ENCODE results near the gene MYRIP. TPM values are rescaled to one million over a fixed set of nuclear protein-coding genes. Genes with fewer than 3 reads are reported as not detected.

MYRIP gene
- total RNA-seq, 2 donors from 2014 or later: 6.3 to 8.7 TPM

GRCh38 chr3:39900462-39901002, 91.1 kb downstream of the MYRIP start:
- no peak for TF ChIP-seq CTCF (IDR thresholded peaks at IDR 0.05)

GRCh38 chr3:39903253-39903652, 93.8 kb downstream of the MYRIP start:
- TF ChIP-seq CTCF (IDR thresholded peaks at IDR 0.05): no peak
- no peaks in the 10 kb centered on the region for H3K9me3 ChIP-seq
- intact Hi-C loops (cut with DNase I): no loop called here
- no peaks in the 10 kb centered on the region for H3K4me1 ChIP-seq
- no peaks in the 10 kb centered on the region for H3K36me3 ChIP-seq
- DNase-seq: no peak
- H3K27ac ChIP-seq: no peak overlapping the region
- no peak overlapping the region for H3K4me3 ChIP-seq
- H3K27me3 ChIP-seq: no peaks in the 10 kb centered on the region
- no peak overlapping the region for H3K9ac ChIP-seq (ENCODE audit: low read depth in 2 of 2, low read length in 2 of 2)

More at GRCh38 chr3:39900462-39901002, 91.1 kb downstream of the MYRIP start:
- intact Hi-C loops (cut with DNase I): no loop called here
- no peak overlapping the region for H3K4me3 ChIP-seq
- no peak for DNase-seq
- H3K9me3 ChIP-seq: no peaks in the 10 kb centered on the region
- H3K4me1 ChIP-seq: no peaks in the 10 kb centered on the region
- H3K9ac ChIP-seq (ENCODE audit: low read depth in 2 of 2, low read length in 2 of 2): no peak overlapping the region
- H3K36me3 ChIP-seq: no peaks in the 10 kb centered on the region
- H3K27ac ChIP-seq: no peak overlapping the region
- H3K27me3 ChIP-seq: no peaks in the 10 kb centered on the region

- DNase-seq: no peak
- no peak overlapping the region for H3K27ac ChIP-seq
- H3K9ac ChIP-seq (ENCODE audit: low read depth in 2 of 2, low read length in 2 of 2): no peak overlapping the region
- intact Hi-C loops (cut with DNase I): no loop called here
- H3K27me3 ChIP-seq: no peaks in the 10 kb centered on the region
- no peak overlapping the region for H3K4me3 ChIP-seq
- H3K4me1 ChIP-seq: no peaks in the 10 kb centered on the region
- H3K9me3 ChIP-seq: no peaks in the 10 kb centered on the region
- no peaks in the 10 kb centered on the region for H3K36me3 ChIP-seq
- no peak for TF ChIP-seq CTCF (IDR thresholded peaks at IDR 0.05)
Measured at GRCh38 chr3:39905788-39906187, 96.4 kb downstream of the MYRIP start.

GRCh38 chr3:39907981-39908380, 98.6 kb downstream of the MYRIP start:
- Histone ChIP-seq H3K27me3 (no peaks in the 10 kb centered on the region), H3K27ac (no peak overlapping the region), H3K36me3 (no peaks in the 10 kb centered on the region), H3K4me1 (peaks cover 8% of the 10 kb centered on the region), H3K4me3 (no peak overlapping the region), H3K9ac (ENCODE audit: low read depth in 2 of 2, low read length in 2 of 2) (no peak overlapping the region), H3K9me3 (no peaks in the 10 kb centered on the region)
- intact Hi-C loops (cut with DNase I): no loop called here
- TF ChIP-seq CTCF (IDR thresholded peaks at IDR 0.05): no peak
- DNase-seq: peak; percentile 45

GRCh38 chr3:39910135-39910534, 100.7 kb downstream of the MYRIP start:
- Histone ChIP-seq H3K9ac (ENCODE audit: low read depth in 2 of 2, low read length in 2 of 2) (no peak overlapping the region), H3K36me3 (no peaks in the 10 kb centered on the region), H3K27ac (no peak overlapping the region), H3K4me3 (no peak overlapping the region), H3K4me1 (peaks cover 8% of the 10 kb centered on the region), H3K9me3 (no peaks in the 10 kb centered on the region), H3K27me3 (no peaks in the 10 kb centered on the region)
- TF ChIP-seq CTCF (IDR thresholded peaks at IDR 0.05): no peak
- intact Hi-C loops (cut with DNase I): no loop called here
- no peak for DNase-seq
